Measurements from ENCODE around the gene BEND6. TPM values are rescaled to one million over a fixed set of nuclear protein-coding genes. Genes with fewer than 3 reads are reported as not detected.

Gene BEND6
- total and polyA plus RNA-seq, 10 of the 15 experiments (the other 5 are each of a cell fraction or from before 2014, with no cell fraction given), result 0.79 to 2.8 (median 1.6) TPM

DNA sequence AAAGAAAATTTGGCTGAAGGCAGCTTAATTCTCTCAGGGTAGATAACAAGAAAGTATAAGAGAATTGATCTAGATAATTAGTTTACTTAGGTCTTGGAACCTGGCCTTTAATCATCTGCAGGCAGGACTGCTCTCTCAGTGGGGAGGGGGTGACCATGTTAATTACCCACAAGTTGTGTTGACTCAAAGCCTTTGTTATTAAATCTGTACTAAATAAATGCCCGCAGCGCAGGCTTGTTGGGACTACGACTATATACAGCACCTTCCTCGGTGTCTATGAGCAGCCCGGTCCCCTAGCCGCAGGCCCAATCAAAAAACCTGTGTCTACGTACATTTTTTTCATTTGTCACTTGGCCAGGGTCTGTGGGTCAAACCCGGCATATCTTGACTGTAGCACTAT lies 119.5 kb downstream of the BEND6 start:
- Histone ChIP-seq H3K27ac (ENCODE audit: control insufficient read depth, insufficient read depth) (no peak overlapping the region), H2AFZ (ENCODE audit: control insufficient read depth, low read depth, low read length) (no peak overlapping the region), H3K27me3 (replicated peaks in 1 of 2; ENCODE audit: control insufficient read depth in 2 of 2, insufficient read depth in 2 of 2, low read length in 1 of 2) (no peaks in the 10 kb centered on the region), H3K9ac (ENCODE audit: control insufficient read depth, insufficient read depth, low read length) (no peak overlapping the region), H3K9me3 (replicated peaks; ENCODE audit: control insufficient read depth, insufficient read depth, low read length) (no peaks in the 10 kb centered on the region), H3K4me2 (ENCODE audit: control insufficient read depth, insufficient read depth) (no peak overlapping the region), H3K4me3 (no peak overlapping the region), H3K79me2 (ENCODE audit: control insufficient read depth, insufficient read depth, low read length) (no peaks in the 10 kb centered on the region), H4K20me1 (ENCODE audit: control insufficient read depth, insufficient read depth) (no peaks in the 10 kb centered on the region), H3K36me3 (ENCODE audit: control insufficient read depth in 2 of 2, insufficient read depth in 2 of 2, low read length in 1 of 2) (0 out of 4 replicates have a peak, but pooled peaks cover 0 to 6% of the 10 kb centered on the region in 2 experiments), H3K4me1 (ENCODE audit: control insufficient read depth, insufficient read depth, low read length) (no peaks in the 10 kb centered on the region)
- ChIA-PET RAD21 (ENCODE audit: unreplicated experiment) (no interaction called here), CTCF (no interaction called here), SMC1A (ENCODE audit: uncharacterized antibody, unreplicated experiment) (no interaction called here), POLR2A (no interaction called here)
- no TSS peak for BruUV-seq (replicated peaks)
- intact Hi-C loops (cut with micrococcal nuclease; ENCODE audit: unreplicated experiment) (no loop called here), in situ Hi-C loops (cut with MboI) (no loop called here)
- no peak for ATAC-seq
- DNase-seq (ENCODE audit: low read depth, low spot score), result no peak
- 97% methylated on average over 8 of the region's 8 CpGs for WGBS (ENCODE audit: insufficient coverage, insufficient replicate concordance, low lambda C conversion rate, missing lambda C conversion rate)
- FAIRE-seq, result no peak
- TF ChIP-seq MYC (IDR thresholded peaks at IDR 0.05; ENCODE audit: insufficient read depth, insufficient read length, insufficient replicate concordance, low read length, severe bottlenecking) (no peak), CHD4 (IDR thresholded peaks at IDR 0.05) (no peak), RBBP5 (conservative IDR thresholded peaks at IDR 0.05) (no peak), NFIC (IDR thresholded peaks at IDR 0.05; ENCODE audit: low read depth, low read length) (no peak), GATAD2B (conservative IDR thresholded peaks at IDR 0.05; ENCODE audit: low read depth) (no peak)

DNA sequence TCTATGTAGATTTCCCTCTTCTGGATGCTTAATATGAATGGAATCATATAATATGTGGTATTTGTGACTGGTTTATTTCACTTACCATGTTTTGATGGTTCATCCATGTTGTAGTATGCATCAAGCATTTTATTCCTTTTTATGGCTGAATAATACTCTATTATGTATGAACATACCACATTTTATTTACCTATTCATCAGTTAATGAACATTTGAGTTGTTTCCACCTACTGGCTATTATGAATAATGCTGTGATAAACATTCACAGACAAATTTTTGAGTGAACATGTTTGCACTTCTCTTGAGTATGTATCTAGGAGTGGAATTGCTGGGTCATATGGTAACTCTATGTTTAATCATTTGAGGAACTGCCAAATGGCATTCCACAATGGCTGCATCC lies 120.2 kb downstream of the BEND6 start:
- H3K4me3 ChIP-seq, result no peak overlapping the region
- 0 out of 4 replicates have a peak, but pooled peaks cover 0 to 6% of the 10 kb centered on the region in 2 experiments for H3K36me3 ChIP-seq (ENCODE audit: control insufficient read depth in 2 of 2, insufficient read depth in 2 of 2, low read length in 1 of 2)
- in situ Hi-C loops (cut with MboI), result no loop called here
- H3K27me3 ChIP-seq (replicated peaks in 1 of 2; ENCODE audit: control insufficient read depth in 2 of 2, insufficient read depth in 2 of 2, low read length in 1 of 2), result no peaks in the 10 kb centered on the region
- H3K79me2 ChIP-seq (ENCODE audit: control insufficient read depth, insufficient read depth, low read length), result no peaks in the 10 kb centered on the region
- ATAC-seq (no peak), DNase-seq (ENCODE audit: low read depth, low spot score) (no peak), FAIRE-seq (no peak)
- ChIA-PET RAD21 (ENCODE audit: unreplicated experiment) (no interaction called here), SMC1A (ENCODE audit: uncharacterized antibody, unreplicated experiment) (no interaction called here), CTCF (interaction anchor here (0.7 kb wide), 1 partner anchor 14 kb away, joined by 3 read pairs; no protein-coding TSS in a partner anchor), POLR2A (no interaction called here)
- H2AFZ ChIP-seq (ENCODE audit: control insufficient read depth, low read depth, low read length), result no peak overlapping the region
- intact Hi-C loops (cut with micrococcal nuclease; ENCODE audit: unreplicated experiment), result no loop called here
- H3K9me3 ChIP-seq (replicated peaks; ENCODE audit: control insufficient read depth, insufficient read depth, low read length), result no peaks in the 10 kb centered on the region
- H3K4me2 ChIP-seq (ENCODE audit: control insufficient read depth, insufficient read depth), result no peak overlapping the region
- H4K20me1 ChIP-seq (ENCODE audit: control insufficient read depth, insufficient read depth), result no peaks in the 10 kb centered on the region
- H3K9ac ChIP-seq (ENCODE audit: control insufficient read depth, insufficient read depth, low read length), result no peak overlapping the region
- no peak overlapping the region for H3K27ac ChIP-seq (ENCODE audit: control insufficient read depth, insufficient read depth)
- TF ChIP-seq, protein P1, sequence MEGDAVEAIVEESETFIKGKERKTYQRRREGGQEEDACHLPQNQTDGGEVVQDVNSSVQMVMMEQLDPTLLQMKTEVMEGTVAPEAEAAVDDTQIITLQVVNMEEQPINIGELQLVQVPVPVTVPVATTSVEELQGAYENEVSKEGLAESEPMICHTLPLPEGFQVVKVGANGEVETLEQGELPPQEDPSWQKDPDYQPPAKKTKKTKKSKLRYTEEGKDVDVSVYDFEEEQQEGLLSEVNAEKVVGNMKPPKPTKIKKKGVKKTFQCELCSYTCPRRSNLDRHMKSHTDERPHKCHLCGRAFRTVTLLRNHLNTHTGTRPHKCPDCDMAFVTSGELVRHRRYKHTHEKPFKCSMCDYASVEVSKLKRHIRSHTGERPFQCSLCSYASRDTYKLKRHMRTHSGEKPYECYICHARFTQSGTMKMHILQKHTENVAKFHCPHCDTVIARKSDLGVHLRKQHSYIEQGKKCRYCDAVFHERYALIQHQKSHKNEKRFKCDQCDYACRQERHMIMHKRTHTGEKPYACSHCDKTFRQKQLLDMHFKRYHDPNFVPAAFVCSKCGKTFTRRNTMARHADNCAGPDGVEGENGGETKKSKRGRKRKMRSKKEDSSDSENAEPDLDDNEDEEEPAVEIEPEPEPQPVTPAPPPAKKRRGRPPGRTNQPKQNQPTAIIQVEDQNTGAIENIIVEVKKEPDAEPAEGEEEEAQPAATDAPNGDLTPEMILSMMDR (IDR thresholded peaks at IDR 0.05 in 2 of 3, conservative IDR thresholded peaks at IDR 0.05 in 1 of 3; ENCODE audit: control insufficient read depth in 2 of 3, extremely low read depth in 1 of 3, insufficient read depth in 1 of 3, low read depth in 3 of 3, low read length in 3 of 3), result 0 out of 6 replicates have a peak, but pooled peaks of 1 of the 3 experiments have one; percentile 4
- TF ChIP-seq EGR1 (IDR thresholded peaks at IDR 0.05; ENCODE audit: borderline replicate concordance in 1 of 2, low read depth in 2 of 2, low read length in 2 of 2), result no peak
- TF ChIP-seq ZBED1 (IDR thresholded peaks at IDR 0.05; ENCODE audit: borderline replicate concordance), result no peak
- no TSS peak for BruUV-seq (replicated peaks)
- no peaks in the 10 kb centered on the region for H3K4me1 ChIP-seq (ENCODE audit: control insufficient read depth, insufficient read depth, low read length)
